Measurements from ENCODE around the gene PLXND1.

Gene PLXND1

DNA sequence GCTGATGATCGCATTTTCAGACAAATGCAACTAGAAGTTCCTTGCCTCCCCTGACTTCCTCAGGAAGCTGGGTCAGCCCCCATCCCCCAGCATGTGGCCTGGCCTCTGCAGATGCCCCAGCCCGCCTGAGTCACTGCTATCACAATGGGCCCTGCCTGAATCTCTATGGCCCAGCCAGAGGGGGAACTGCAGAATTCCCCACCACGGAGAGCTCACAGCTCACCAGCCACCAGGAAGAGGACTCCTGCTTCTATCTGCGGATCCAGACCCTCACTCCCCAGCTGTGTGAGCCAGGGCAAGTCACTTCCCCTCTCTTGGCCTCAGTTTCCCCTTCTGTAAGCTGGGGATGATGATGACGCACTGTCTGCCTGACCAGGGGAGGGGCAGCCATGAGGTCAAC lies 6.9 kb downstream of the PLXND1 start:
- no peak for DNase-seq (ENCODE audit: low spot score)

DNA sequence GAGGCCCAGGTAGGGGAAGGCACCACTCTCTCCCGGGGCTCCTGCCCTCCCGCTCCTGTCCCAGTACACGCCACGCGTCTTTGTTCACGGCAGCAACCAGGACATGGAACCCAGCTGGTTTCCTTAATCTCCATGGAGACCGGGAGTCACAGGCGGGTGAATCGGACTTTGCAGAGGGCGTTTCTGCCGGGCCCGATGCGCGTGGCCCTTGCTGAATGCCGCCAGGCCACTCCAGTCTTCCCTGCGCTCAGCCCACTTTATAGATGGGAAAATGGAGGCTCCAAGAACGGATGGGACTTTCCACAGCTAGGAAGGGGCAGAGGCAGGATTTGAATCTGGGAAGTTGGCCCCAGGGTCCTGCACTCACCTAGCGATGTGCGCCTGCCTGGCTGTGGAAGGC lies 7.4 kb downstream of the PLXND1 start:
- DNase-seq (ENCODE audit: low spot score) = no peak

DNA sequence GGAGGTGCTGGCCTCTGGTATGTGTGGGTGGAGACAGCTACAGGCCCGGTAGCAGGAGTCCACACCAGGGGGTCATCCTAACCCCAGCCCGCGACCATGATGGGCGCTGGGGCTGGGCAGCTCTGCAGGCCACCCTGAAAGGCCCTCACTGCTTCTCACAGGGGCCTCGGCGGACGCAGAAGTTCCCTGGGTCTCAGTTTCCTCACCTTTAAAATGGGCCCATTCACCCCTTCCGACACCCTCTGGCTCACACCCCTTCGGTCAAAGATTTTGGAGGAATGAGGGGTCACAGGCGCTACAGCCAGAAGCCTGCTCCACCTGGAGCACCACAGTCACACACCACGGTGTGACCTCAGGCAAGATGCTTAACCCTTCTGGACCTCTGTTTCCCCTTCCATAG lies 8.0 kb downstream of the PLXND1 start:
- no peak for DNase-seq (ENCODE audit: low spot score)

DNA sequence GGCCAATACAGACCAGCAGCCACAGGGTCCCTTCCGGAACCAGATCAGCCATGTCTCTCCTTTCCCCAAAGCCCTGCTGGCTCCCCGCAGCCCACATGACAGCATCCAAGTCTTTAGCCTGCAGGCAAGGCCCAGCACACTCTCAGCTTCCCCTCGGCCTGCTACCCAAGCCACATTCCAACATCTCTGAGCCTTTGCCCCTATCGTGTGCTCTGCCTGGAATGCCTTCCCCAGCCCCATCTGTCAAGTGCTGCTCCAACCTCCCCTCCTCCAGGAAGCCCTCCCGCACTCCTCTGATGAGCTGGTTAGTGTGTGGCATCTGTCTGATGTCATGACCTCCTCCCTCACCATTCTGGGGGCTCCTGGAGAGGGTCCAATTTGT lies 8.5 kb downstream of the PLXND1 start:
- DNase-seq (ENCODE audit: low spot score) = no peak

DNA sequence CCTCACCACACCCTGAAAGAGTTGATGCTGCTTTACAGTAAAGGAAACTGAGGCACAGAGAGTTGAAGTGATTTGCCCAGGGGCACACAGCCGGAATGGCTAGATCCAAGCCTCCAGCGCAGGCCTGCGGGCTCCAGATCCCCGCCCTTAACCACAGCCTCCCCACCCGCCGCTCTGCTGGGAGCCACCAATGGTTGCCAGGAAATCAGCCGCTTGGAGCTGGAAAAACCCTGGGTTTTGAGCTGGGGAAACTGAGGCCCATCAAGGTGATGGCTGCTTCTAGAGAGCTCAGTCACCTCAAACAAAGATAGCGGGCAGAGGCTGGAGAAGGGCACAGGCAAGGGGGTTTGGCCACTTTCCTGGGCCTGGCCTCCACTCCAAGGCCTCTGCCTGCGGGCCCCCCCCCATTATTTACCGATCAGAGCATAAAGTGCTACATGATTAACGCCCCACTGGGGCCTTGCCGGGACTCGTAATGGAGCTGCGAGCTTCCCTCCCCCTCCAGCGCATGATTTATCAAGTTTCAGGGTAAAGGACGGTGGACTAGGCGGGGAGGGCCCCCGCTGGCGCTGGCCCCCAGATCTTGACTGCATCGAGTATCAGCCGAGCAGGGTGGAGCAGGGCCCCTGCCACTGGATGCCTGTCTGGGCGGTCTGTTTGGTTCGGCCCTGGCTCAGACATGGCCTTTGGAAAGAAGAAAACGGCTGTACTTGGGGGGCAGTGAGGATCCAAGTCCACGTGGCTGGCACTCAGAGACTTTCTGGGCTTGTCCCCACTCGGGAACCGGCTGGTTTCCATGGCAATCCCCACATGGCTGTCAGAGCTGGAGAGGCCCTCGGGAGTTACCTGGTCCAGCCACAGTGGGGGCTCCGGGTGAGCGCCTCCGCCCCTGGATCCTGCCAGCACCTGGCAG lies 9.1 kb downstream of the PLXND1 start:
- no peak for DNase-seq (ENCODE audit: low spot score)

DNA sequence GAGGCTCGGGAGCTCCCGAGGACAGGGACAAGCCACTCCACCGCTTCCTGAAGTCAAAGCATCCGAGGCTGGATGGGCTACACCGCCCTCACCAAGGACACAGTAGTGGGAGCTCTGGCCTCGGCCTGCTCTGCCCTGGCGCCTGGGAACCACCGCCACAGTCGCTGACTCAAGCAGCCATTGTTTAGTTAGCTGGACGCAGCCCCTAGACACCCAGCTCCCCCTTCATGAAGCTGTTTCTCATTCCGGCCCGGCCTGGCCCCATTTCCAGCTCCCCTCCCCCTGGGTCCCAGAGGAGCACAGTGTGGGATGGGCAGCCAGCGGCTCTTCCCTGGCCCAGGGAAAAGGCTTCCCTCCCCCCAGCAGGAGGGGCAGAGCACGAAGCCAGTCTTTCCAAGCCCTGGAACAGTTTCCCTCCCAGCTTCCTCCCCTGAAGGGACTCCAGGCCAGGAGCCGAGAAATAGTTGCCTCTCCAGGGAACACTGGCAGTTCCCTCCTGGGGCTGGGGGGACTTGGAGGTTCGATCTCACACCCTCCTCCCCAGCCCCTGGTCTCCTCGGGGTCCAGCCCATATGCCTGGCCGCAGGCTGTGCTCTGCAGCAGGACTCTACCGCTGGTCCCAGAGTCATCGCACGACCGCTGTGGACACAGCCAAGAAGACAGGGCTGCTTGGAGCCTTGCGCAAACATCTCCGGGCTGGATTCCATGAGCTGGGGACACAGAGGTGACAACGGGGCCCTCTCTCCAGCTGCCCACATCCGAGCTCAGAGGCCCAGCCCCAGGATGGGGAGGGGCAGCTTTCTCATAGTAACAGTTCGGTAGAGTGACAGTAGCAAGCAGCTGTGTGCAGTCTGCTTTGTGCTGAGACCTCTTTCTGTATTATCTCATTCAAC lies 10.0 kb downstream of the PLXND1 start:
- no peak for DNase-seq (ENCODE audit: low spot score)

DNA sequence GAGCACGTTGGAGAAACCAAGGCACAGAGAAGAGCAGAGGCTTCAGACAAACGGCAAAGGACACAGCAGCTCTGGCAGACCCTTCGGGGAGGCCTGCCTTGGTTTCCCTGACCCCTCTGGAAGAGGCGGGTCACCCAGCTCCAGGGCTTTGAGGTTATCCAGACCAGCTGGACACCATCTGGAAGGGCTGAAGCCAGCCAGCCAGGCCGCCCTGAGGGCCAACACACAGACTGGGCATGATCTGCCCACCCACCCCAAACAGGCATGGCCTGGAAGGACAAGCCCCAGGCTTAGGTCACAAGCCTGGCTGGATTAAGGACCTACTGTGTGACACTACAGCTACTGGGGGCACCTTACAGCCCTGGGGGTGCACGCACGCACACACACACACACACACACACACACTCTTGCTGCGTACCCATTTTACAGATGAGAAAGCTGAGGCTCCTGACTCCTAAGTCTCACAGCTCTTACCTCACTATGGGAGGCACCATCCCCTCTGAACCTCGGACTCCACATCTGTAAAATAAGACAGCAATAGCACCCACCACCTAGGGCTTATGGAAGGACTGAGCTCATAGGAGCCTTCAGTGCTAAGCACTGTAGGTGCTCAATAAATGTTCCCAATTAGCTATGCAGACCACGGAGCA lies 10.8 kb downstream of the PLXND1 start:
- no peak for DNase-seq (ENCODE audit: low spot score)

DNA sequence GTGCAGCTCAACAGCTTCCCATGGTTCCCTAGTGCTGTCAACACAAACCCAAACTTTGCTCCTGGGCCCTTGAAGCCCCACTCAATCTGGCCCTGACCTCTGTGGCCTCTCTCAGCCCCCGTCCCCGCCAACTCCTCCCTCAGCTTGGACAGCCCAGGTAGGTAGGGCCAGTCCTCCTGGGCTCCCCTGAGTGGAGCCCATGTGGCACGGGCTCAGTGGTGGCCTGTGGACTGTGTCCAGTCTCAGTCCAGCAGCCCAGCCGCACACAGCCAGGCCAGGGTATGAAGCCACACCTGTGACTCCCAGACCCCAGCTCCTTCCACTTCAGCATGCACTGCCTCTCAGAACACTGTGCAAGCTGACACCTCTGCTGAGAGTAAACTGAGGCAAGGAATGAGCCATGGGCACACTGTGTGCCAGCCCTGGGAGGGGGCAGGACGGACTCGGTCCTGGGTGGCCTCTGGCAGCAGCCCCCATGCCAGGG lies 11.5 kb downstream of the PLXND1 start:
- DNase-seq (ENCODE audit: low spot score) = no peak

DNA sequence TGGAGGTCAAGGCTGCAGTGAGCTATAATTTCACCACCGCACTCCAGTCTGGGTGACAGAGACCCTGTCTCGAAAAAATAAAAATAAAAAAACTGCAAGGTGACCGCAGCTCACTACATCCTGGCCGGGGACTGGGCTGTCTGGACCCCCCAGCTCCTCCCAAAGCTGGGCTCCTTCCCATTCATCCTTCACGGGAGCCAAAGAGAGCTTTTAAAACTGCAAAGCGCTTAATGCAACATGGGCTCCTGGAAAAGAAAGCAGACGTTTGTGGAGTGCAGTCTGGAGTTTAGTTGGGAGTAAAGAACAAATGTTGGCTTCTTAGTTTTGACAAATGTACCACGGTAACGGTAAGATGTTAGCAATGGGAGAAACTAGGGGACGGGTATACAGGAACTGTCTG lies 12.1 kb downstream of the PLXND1 start:
- DNase-seq (ENCODE audit: low spot score) = no peak

DNA sequence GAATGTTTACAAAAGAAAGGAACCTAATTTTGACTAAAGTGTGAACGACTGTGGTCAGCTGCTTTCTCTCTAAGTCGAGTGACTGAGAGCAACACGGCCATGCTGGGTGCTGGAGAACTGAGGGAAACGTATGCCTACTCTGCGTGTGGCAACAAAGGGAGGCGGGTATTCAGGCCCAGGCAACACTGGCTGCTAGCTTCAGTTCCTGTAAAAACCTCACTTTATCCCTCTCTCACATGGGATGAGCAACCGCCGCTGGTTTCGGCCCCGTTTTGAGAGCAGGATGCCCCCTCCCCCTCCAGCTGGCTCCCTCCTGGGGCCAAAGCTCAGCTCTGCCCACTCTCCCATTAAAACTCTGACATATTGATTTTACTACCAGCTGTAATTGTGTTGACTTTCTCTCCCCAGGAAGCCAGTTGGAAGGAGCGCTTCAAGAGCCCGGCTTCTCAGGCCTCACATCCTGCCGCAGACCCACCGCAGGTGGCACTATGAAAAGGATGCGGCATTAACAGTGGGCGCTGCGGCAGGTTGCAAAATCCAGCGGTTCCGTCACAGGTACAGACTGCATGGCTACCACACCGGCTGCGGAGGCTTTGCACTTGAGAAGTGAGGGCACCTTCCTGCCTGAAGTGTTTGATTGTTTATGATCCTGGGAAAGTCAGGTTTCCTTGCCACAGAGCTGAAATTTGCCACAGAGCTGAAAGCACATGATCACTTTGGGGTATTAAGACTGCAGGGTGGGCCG lies 12.7 kb downstream of the PLXND1 start:
- DNase-seq (ENCODE audit: low spot score) = peak; percentile 57

DNA sequence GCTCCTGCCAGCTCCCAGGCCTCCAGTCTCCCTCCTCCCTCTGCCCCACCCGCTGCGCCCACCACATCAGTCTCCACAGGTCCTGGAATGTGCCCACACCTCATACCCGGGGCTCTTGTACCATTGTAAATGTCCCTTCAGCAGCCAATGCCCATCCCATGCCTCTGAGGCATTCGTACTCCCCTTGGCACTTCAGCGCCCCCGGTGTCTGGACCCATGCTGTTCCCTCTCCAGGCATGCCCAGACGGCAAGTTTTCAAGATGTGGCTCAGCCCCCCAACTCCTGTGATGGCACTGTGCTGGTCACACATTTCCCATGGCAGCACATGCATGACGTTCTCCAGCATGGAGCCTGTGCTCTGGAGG lies 13.3 kb downstream of the PLXND1 start:
- DNase-seq (ENCODE audit: low spot score) = no peak

DNA sequence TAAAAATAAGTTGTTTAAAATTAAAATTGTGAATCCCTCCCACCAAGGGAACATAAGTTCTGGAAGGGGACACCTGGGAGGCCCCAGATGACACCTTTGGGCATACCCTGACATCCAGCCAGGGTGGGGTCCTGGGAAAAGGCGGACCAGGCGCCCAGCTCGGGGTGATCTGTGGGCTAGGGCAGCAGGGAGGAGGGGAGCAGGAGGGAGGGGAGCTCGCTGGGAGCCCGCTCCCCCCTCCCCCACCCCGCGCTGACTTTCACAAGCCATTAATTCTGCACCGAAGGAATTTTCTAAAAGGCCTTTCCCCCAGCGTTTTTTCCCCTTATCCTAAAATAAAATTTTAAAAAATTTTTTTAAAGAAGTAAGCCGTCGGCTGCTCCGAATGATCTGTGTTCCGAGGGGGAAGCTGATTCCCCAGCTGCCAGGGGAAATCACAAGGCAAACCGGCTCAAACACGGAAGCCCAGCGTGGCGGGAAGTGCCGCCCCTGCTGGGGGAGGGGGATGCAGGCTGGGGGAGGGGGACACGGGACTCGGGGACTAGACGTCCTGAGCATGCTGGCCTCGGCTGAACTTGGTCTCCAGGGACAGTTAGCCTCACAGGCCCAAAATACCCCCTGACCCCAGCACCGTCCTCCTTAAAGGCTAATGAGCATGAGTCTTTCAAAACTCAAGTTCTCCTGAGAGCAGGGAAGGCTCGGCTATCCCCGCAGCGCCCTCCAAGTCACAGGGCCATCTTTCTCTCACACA lies 13.9 kb downstream of the PLXND1 start:
- no peak for DNase-seq (ENCODE audit: low spot score)

DNA sequence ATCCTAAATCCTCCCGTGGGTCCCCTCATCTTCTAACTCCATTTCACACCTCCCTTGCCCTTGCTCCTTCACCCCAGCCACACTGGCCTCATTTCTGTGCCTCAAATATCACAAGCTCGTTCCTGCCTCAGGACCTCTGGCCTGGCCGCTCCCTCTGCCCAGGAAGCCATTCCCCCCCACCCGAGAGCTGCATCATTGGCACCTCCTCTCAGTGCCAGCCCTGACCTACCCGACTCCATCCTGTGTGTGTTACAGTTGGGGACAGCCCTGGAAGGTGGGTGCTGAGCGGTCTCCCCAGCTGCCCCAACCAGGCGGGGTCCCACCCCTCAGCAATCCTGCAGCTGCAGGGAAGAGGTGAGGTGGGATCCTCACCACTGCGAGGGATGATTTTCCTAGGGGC lies 14.5 kb downstream of the PLXND1 start:
- no peak for DNase-seq (ENCODE audit: low spot score)

DNA sequence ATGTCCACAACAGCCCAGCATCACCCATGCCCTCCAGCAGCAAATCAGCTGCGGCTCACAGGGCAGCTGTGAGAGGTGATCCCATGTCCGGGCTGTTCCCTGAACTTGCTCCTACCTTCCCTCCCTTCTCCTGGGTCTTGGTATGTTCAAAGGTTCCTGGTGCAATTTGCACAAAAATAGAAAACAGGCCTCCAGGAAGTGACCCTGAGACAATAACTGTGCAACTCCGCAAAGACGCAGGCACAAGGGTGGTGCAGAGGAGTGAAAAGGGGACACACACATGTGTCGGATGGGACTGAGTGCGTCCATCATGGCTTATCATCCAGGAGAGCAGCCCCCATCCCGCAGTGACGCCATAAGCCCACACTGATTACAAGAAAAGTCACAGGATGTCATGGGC lies 16.3 kb downstream of the PLXND1 start:
- DNase-seq (ENCODE audit: low spot score) = no peak

DNA sequence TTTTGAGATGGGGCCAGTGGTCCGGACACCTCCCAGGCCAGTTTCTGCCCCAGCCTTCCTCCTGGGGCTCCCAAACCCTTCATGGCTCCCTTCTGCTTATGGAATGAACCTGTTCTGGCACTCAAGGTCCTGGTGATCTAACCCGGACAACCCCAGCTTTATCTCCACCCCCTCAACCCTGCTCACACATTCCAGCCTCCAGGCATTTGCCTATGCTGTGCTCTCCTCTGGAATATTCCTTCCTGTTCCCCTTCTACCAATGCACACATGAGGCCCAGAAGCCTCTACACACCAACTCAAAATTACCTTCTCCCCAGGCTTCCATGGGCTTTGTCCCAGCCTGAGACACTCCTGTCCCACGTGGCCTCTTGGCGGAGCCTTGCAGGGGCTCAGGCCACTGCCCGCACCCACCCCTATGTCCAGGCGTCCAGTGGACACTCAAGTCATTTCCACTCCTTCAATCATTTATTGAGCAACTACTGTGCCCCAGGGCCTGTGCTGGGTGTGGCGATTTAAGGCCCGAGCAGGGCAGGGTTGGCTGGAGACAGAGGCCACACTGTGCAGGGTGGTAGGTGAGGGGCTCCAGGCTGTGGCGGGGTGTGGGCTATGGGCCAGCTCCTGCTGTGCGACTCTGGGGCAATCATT lies 18.8 kb downstream of the PLXND1 start:
- no peak for DNase-seq (ENCODE audit: low spot score)

DNA sequence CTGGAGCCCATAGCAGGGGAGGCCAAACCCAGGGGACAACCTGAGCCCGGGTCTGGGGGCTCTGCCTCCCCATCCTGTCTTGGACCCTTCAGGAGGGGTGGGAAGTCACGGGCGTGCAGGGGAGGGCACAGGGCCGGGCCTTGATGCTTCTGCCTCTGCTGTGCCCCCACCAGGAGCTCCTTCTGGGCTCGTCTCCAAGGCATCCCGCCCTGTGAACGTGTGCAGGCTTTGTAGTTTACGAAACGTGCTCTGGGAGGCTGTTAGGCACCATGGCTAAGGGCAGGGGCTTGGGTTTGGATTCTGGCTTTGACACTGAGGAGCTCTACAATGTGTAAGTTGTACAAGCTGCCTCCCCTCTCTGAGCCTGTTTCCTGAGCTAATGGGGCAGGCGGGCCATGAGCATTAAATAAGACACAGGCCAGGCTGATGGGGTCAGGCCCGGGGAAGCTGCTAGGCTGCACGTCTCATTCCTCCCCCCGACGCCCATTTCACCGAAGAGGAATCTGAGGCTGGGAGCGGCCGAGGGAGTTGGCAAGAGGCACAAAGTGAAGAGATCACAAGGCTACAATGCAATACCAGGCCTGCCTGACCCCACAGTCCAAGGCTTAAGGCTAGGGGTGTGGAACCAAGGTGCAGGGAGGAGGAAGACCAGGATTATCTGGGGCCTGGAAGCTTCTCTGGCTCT lies 19.6 kb downstream of the PLXND1 start:
- DNase-seq (ENCODE audit: low spot score) = no peak

DNA sequence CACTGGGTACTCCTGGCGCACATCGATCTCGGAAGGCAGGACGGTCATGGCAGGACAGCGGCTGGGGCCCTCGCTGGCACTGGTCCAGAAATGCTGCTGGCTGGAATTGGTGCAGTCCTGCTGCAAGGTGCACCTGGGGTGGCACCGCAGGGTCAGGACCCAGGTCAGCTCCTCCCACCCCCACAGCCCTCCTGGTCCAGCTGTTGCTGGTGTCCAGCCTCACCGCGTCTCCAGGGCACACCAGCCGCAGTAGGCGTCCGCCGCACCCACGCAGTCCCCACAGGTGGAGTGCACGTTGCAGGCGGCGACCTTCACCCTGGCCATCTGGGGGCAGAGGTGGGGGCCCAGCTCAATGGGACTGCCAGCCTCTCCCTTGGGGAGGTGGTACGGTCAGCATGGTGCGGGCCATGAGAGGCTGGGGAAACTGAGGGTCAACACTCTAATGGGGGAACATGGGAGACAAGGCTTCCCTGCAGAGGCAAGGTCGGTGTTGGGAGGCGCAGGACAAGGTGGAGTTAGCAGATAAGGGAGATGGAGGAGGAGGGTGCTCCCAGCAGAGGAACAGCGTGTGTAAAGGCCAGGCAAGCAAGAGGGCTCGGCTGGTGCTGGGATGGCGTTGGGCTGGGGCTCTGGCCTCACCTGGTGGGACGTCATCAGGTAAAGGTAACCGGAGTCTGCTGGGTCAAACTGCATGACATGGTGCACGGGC lies 20.4 kb downstream of the PLXND1 start:
- DNase-seq (ENCODE audit: low spot score) = no peak

DNA sequence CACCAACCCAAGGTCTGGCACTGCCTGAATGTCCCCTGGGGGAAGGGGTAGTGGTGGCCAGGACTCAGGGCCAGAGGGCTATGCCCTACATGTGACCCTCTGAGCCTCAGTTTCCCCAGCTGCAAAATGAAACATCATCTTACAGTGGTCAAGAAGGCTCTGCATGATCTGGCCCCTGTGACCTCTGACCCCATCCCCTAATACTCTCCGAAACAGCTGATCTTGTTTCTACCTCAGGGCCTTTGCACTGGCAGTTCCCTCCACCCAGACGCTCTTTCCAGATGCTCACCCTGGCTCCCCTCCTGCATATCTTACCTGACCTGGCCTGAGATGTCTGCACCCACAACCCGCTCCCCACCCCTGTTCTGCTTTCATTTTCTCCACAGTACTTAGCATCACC lies 21.8 kb downstream of the PLXND1 start:
- DNase-seq (ENCODE audit: low spot score) = no peak

DNA sequence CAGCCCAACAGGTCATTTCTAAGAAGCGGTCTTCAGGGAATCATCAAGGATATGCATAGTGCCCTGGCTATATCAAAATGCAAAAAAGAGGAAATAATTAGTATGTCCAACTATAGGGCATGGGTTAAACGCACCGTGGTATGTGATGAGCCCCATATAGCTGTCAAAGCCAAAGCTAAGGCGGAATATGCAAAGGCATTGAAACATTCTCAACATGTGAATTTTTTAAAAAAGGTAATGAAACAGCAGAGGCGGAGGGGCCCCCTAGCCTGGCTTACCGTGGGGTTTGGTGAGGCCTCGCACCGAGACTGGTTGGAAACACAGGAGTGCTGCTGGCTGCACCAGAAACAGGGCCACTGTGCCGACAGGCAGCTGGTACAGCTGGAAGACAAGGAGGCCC lies 23.2 kb downstream of the PLXND1 start:
- no peak for DNase-seq (ENCODE audit: low spot score)
